DND-41 (cell line): Measurements from ENCODE around the gene SHB.

Experiments
- ATAC-seq: fragments of 200-7000 bp; cut with Tn5 transposase; 3 replicates; pipeline ENCODE4 v1.9.1; 2021; ENCODE audit warnings: low read depth; ENCODE audit not compliant: insufficient read depth
- DNase-seq: peaks from one replicate; pipeline ENCODE4 v3.0.0-alpha.2; 2020
- H2AFZ ChIP-seq: 2 replicates; pipeline ENCODE4 v1.6.0; 2012; ENCODE audit warnings: low read depth, low read length
- H3K27ac ChIP-seq: 2 replicates; pipeline ENCODE4 v1.5.1; 2012; ENCODE audit warnings: low read length, inconsistent platforms
- H3K27me3 ChIP-seq: fragments of 200-600 bp; sonication (generic); 2 replicates; pipeline ENCODE4 v1.6.0; 2012; ENCODE audit warnings: low read length, mild to moderate bottlenecking, inconsistent platforms; ENCODE audit not compliant: insufficient read depth, poor library complexity
- H3K36me3 ChIP-seq: 2 replicates; pipeline ENCODE4 v1.5.1; 2012; ENCODE audit warnings: low read length, inconsistent platforms; ENCODE audit not compliant: insufficient read depth
- H3K4me1 ChIP-seq: 2 replicates; pipeline ENCODE4 v1.5.1; 2012; ENCODE audit warnings: mild to moderate bottlenecking, low read length; ENCODE audit not compliant: insufficient read depth
- H3K4me2 ChIP-seq: 2 replicates; pipeline ENCODE4 v1.6.0; 2012; ENCODE audit warnings: mild to moderate bottlenecking, moderate library complexity, low read length, inconsistent platforms; ENCODE audit not compliant: insufficient read depth
- H3K4me3 ChIP-seq, 2 experiments: fragments of 200-600 bp in 1 of 2; shearing (Covaris generic) in 1 of 2; 2 replicates each; pipeline ENCODE4 v1.5.1; 2012 to 2016; ENCODE audit warnings: inconsistent platforms in 2 of 2, low read length in 2 of 2, mild to moderate bottlenecking in 2 of 2, low read depth in 1 of 2, moderate library complexity in 1 of 2
- H3K79me2 ChIP-seq: 2 replicates; pipeline ENCODE4 v1.6.0; 2012; ENCODE audit warnings: low read length, inconsistent platforms; ENCODE audit not compliant: insufficient read depth
- H3K9ac ChIP-seq: 2 replicates; pipeline ENCODE4 v1.6.0; 2012; ENCODE audit warnings: low read depth, mild to moderate bottlenecking, inconsistent platforms, low read length, moderate library complexity
- H3K9me3 ChIP-seq: 2 replicates; pipeline ENCODE4 v1.5.1; 2012; ENCODE audit warnings: low read length, moderate library complexity, mild to moderate bottlenecking, inconsistent platforms; ENCODE audit not compliant: insufficient read depth, severe bottlenecking
- H4K20me1 ChIP-seq: 2 replicates; pipeline ENCODE4 v1.6.0; 2012; ENCODE audit warnings: low read length; ENCODE audit not compliant: insufficient read depth
- EZH2 ChIP-seq: IDR thresholded peaks from 3 replicates; pipeline ENCODE4 v1.6.1; 2012; ENCODE audit warnings: borderline replicate concordance, low read depth, mild to moderate bottlenecking, moderate library complexity, low read length, inconsistent platforms; ENCODE audit not compliant: severe bottlenecking
- TF ChIP-seq, protein P1 (sequence below): IDR thresholded peaks from 2 replicates; pipeline ENCODE4 v1.5.1; 2012; ENCODE audit warnings: borderline replicate concordance, low read length, moderate library complexity, mild to moderate bottlenecking; ENCODE audit not compliant: poor library complexity, severe bottlenecking; ENCODE audit errors: extremely low read depth

Gene SHB

DNA sequence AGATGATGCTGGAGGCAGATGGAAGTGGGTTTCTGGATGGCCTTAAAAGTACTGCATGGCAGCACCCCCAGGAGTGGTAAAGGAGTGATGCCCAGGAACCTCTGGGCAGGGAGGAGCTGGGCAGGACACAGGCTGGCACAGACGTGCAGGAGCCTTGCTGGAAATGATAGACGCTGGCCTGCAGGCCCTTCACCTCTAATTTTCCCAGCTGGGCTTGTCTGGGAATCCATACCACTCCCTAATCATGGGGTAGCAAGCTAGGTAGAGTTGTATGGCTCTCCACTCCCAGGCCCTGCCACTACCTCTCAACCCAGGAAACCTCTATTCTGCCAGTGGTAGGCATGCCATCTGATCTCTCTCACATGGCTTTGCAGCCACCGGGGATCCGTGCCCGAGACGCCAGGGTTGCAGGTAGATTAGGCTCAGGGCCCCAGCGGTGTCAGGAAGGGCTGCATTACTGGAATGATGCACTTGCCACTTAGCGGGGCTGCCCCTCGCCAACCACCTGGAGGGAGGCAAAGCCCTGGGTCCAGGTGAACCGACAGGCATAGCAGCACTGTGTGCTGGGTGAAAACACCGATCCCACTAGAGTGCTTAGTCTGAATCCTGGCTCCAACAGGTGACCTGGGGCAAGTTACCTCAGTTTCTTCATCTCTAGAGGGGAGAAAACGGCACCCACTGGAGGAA lies 85.5 kb downstream of the SHB start:
- Histone ChIP-seq H3K9ac (no peak overlapping the region), H3K79me2 (no peaks in the 10 kb centered on the region), H3K36me3 (no peaks in the 10 kb centered on the region), H4K20me1 (peaks cover 3% of the 10 kb centered on the region; the same call in 1 of the 2 replicates), H3K4me2 (no peak overlapping the region), H3K27me3 (no peaks in the 10 kb centered on the region), H3K9me3 (no peaks in the 10 kb centered on the region), H2AFZ (no peak overlapping the region), H3K27ac (no peak overlapping the region), H3K4me1 (no peaks in the 10 kb centered on the region), H3K4me3 (no peak overlapping the region)
- TF ChIP-seq, protein P1, sequence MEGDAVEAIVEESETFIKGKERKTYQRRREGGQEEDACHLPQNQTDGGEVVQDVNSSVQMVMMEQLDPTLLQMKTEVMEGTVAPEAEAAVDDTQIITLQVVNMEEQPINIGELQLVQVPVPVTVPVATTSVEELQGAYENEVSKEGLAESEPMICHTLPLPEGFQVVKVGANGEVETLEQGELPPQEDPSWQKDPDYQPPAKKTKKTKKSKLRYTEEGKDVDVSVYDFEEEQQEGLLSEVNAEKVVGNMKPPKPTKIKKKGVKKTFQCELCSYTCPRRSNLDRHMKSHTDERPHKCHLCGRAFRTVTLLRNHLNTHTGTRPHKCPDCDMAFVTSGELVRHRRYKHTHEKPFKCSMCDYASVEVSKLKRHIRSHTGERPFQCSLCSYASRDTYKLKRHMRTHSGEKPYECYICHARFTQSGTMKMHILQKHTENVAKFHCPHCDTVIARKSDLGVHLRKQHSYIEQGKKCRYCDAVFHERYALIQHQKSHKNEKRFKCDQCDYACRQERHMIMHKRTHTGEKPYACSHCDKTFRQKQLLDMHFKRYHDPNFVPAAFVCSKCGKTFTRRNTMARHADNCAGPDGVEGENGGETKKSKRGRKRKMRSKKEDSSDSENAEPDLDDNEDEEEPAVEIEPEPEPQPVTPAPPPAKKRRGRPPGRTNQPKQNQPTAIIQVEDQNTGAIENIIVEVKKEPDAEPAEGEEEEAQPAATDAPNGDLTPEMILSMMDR: no peak
- no peak for TF ChIP-seq EZH2
- no peak for ATAC-seq
- DNase-seq: no peak

DNA sequence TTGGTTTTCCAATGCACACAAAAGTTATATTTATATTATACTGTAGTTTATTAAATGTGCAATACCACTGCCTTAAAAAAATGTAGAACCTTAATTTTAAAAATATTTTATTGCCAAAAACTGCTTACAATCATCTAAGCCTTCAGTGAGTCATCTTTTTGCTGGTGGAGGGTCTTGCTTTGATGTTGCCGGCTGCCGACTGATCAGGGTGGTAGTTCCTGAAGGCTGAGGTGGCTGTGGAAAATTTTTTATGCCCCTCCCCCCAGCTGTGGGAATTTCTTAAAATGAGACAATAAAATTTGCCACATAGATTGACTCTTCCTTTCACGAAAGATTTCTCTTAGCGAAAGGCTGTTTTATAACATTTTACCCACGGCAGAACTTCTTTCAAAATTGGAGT lies 89.2 kb downstream of the SHB start:
- TF ChIP-seq EZH2: no peak
- TF ChIP-seq, protein P1: no peak
- Histone ChIP-seq H2AFZ (no peak overlapping the region), H3K9ac (no peak overlapping the region), H3K4me3 (no peak overlapping the region), H3K9me3 (no peaks in the 10 kb centered on the region), H3K27ac (no peak overlapping the region), H3K79me2 (no peaks in the 10 kb centered on the region), H4K20me1 (no peaks in the 10 kb centered on the region), H3K4me1 (no peaks in the 10 kb centered on the region), H3K27me3 (no peaks in the 10 kb centered on the region), H3K36me3 (no peaks in the 10 kb centered on the region), H3K4me2 (no peak overlapping the region)
- DNase-seq (no peak), ATAC-seq (no peak)

DNA sequence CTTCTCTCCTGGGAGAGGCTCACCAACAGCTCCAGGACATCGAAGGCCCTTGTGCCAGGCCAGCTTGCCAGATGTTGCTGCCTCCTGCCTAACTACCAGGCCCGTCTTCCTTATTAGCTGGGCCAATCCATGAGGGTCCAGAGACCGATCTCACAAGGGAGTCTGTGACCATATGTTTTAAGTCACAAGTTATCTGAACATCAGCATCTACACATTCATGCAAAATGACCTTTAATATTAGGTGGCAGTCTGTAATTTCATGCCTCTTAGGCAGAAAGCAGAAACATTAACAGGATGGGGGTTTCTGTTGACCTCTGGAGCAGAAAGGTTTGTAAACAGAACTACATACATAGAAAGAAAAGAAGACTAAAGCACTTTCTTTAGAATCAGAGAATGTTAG lies 90.0 kb downstream of the SHB start:
- TF ChIP-seq EZH2: no peak
- TF ChIP-seq, protein P1: no peak
- Histone ChIP-seq H4K20me1 (no peaks in the 10 kb centered on the region), H3K36me3 (no peaks in the 10 kb centered on the region), H3K27me3 (no peaks in the 10 kb centered on the region), H3K4me3 (no peak overlapping the region), H3K27ac (no peak overlapping the region), H3K9me3 (no peaks in the 10 kb centered on the region), H3K9ac (no peak overlapping the region), H3K79me2 (no peaks in the 10 kb centered on the region), H3K4me1 (no peaks in the 10 kb centered on the region), H2AFZ (no peak overlapping the region), H3K4me2 (no peak overlapping the region)
- ATAC-seq (no peak), DNase-seq (no peak)

DNA sequence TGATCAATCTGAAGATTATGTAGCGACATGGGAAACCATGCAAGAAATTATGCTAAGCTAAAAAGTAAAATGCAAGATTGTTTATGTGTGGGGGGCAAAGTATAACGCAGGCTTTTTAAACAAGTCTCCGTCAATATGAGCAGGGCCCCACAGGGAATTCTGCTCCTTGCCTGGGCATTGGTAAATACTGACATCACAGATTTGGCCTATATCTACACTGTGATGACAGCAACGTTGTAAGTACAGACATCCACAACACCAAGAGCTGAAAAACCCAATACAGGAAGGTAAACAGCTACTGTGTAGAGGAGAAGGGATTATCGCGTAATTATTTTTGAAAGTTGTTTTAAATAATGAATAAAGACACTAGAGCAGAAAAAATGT lies 90.6 kb downstream of the SHB start:
- ATAC-seq (no peak), DNase-seq (no peak)
- H3K4me2 ChIP-seq: no peak overlapping the region
- H3K36me3 ChIP-seq: no peaks in the 10 kb centered on the region
- no peak overlapping the region for H3K27ac ChIP-seq
- no peak overlapping the region for H2AFZ ChIP-seq
- TF ChIP-seq, protein P1: no peak
- no peak for TF ChIP-seq EZH2
- H4K20me1 ChIP-seq: no peaks in the 10 kb centered on the region
- no peak overlapping the region for H3K9ac ChIP-seq
- no peak overlapping the region for H3K4me3 ChIP-seq
- H3K79me2 ChIP-seq: no peaks in the 10 kb centered on the region
- H3K27me3 ChIP-seq: no peaks in the 10 kb centered on the region
- H3K4me1 ChIP-seq: no peaks in the 10 kb centered on the region
- H3K9me3 ChIP-seq: no peaks in the 10 kb centered on the region
